NCI-H187 (cell line): Measurements from ENCODE around the gene ZNF254.
"Not testable (repeated sequence)": the region's sequence is repeated elsewhere in the genome, so short reads cannot be mapped to it uniquely, and the experiment has no call there.

Experiments
- DNase-seq, 2 experiments: peaks; one replicate each; lab custom pipeline; 2025; lab: John Stamatoyannopoulos, UW

ZNF254 gene

DNA sequence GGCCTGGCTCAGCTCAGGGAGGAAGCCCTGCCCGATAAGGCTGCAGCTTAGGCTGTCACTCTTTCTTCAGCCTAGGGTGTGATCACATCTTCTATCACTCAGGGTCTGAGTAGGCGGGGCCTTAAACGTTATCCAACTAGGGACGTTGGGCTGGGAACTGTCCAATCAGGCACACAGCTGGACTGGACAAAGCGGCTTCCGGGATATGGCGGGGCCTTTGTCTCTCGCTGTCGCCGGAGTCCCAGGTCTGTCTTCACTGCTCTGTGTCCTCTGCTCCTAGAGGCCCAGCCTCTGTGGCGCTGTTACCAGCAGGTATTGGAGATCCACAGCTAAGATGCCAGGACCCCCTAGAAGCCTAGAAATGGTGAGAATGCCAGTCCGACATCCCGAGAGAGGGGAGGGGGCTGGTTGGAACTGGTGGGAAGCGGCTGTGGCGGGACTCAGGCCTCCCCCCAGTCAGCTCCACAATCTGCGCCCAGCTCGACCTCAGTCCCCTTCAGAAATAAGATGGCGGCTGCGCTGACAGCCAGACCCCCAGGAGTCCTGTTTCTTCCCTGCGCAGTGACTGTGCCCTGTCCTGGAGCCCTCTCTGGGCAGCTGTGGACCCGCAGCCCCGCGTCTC, at the start of gene ZNF254:
Gene ZNF254 (plus strand): TSS at position 214 of the 622 bp plus-strand sequence. CDS start 121 bp downstream, at position 335.
- DNase-seq = peak; percentile 2 to 16

GRCh38 chr19:24040621-24041020, 46.4 kb upstream of the ZNF254 start:
- DNase-seq = no peak

DNA sequence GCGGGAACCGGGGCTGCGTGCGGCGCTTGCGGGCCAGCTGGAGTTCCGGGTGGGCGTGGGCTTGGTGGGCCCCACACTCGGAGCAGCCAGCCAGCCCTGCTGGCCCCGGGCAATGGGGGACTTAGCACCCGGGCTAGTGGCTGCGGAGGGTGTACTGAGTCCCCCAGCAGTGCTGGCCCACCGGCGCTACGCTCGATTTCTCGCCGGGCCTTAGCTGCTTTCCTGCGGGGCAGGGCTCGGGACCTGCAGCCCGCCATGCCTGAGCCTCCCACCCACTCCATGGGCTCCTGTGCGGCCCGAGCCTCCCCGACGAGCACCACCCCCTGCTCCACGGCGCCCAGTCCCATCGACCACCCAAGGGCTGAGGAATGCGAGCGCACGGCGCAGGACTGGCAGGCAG, 45.7 kb upstream of the ZNF254 start:
- DNase-seq = not testable (repeated sequence)

DNA sequence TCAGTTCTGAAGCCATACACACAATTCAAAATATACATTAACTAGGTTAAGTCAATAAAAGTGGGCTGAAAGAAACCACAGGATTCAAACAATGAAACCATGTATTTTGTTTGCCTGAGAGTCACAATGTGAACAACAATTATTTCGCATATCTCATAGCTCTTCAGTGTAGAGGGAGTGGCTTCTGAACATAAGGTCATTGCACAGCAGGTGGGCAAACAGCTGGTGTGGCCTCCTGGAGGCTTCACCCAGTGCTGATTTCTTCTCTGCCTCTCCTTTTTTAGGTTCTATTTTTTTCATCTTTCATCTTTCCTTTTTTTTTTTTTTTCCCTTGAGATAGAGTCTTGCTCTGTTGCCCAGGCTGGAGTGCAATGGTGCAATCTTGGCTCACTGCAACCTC, 40.4 kb upstream of the ZNF254 start:
- DNase-seq = no peak

- DNase-seq = no peak
Measured at GRCh38 chr19:24048261-24048660, 38.7 kb upstream of the ZNF254 start.

DNA sequence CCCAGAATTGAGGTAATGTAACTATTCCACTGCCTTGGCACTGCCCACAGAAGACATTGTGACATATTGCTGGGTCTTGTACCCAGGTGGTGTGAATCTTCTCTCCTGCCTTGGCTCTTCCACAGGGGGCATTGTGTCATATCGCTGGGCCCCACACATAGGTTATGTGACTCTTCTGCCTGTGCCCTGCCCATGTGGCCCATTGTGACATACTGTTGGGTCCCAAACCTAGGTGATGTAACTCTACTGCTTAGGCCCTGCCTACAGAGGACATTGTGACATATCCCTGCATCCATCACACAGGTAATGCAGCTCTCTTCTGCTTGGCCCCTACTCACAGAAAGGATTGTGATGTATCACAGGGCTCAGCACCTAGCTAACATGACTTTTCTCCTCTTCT, 37.5 kb upstream of the ZNF254 start:
- DNase-seq = no peak

DNA sequence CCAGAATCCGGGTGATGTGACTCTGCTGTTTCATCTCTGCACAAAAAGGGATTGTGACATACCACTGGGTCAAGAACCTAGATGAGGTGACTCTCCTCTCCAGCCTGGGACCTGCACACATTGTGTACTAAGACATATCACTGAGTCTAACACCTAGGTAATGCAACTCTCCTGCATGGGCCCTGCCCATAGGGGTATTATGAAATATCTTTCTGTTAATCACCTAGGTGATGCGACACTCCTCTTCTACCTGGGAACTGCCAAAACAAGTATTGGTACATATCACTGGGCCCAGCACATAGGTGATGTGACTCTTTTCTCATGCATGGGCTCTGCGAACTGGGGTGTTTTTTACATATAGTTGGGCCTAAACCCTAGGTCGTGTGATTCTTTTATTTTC, 35.5 kb upstream of the ZNF254 start:
- no peak for DNase-seq

- no peak for DNase-seq
Measured at GRCh38 chr19:24052811-24053210, 34.2 kb upstream of the ZNF254 start.

DNA sequence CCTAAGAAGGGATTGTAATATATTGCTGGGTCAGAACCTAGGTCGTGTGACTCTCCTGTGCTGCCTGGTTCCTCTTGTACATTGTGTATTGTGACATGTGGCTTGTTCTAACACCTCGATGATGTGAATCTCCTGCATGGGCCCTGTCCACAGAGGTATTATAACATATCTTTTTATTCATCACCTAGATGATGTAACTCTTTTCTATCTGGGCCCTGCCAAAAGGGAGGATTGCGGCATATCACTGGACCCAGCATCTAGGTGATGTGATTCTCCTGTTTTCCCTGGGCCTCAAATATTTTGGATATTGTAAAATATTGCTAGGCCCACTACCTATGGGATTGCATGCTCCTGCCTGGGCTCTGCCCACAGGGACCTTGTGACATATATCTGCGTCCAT, 33.4 kb upstream of the ZNF254 start:
- DNase-seq = no peak

GRCh38 chr19:24054044-24054935, 32.7 kb upstream of the ZNF254 start:
- DNase-seq = no peak

DNA sequence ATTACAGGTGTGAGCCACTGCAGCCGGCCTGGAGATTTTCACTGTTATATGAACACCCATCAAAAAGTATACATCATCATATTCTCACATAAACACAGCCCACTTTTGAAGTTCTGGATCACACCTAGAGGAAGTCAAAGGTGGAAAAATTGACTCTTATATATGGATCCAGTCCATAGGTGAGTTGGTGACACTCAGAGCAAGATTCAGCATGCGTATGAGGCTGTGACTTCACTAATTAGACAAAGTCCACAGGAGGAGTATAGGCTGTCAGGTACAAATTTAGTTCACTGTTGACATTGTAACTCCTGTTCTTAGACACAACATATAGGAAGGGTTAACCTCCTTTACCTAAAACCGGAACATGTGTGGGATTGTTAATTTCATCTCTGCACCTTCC, 31.4 kb upstream of the ZNF254 start:
- DNase-seq = no peak

GRCh38 chr19:24057144-24057543, 29.8 kb upstream of the ZNF254 start:
- no peak for DNase-seq

GRCh38 chr19:24059563-24060295, 27.3 kb upstream of the ZNF254 start:
- DNase-seq = no peak

- DNase-seq = no peak
Measured at GRCh38 chr19:24060687-24061356, 26.2 kb upstream of the ZNF254 start.

- no peak for DNase-seq
Measured at GRCh38 chr19:24062190-24062589, 24.8 kb upstream of the ZNF254 start.

- no peak for DNase-seq
Measured at GRCh38 chr19:24063295-24063694, 23.7 kb upstream of the ZNF254 start.

- DNase-seq = no peak
Measured at GRCh38 chr19:24064175-24064574, 22.8 kb upstream of the ZNF254 start.

DNA sequence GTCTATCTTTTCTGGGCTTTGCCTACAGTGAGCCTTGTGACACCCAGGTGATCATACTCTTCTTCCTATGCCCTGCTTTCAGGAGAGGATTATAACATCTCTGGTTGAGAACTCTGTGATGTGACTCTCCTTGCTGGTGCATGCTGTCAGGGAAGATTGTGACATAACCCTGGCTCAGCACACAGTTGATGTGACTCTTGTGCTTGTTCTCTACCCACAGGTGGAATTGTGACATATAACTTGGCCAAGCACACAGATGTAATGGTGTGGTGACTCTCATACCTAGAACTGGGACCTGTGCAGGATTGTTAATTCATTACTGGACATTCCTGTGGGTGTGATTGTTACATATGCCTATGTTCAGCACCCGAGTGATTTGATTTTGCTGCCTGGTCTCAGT, 21.7 kb upstream of the ZNF254 start:
- DNase-seq = no peak

DNA sequence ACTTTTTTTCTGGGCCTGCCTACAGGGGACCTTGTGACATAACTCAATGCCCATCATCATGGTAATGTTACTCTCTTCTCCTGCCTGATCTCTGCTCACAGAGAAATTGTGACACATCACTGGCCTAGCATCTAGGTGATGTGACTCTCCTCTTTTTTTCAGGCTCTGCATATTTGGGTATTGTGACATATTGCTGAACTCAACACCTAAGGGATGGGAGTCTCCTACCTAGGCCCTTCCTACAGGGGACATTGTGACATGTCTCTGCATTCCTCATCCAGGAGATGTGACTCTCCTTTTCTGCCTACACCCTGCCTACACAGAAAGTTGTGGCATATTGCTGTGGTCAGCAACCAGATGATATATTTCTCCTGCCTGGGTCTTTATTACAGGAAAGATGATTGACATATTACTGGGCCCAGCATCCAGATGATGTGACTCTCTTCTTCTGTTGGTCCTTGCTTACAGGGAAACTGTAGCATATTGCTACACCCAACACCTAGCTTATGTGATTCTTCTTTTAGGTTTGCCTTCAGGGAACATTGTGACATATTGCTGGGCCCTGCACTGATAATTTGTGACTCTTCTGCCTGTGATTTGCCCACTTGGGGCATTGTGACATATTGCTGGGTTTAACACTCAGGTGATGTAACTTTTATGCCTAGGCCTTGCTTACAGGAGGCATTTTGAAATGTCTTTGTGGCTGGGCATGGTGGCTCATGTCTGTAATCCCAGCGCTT, 21.0 kb upstream of the ZNF254 start:
- DNase-seq = no peak

- DNase-seq = no peak
Measured at GRCh38 chr19:24069905-24070657, 16.9 kb upstream of the ZNF254 start.

GRCh38 chr19:24071078-24071477, 15.9 kb upstream of the ZNF254 start:
- DNase-seq = no peak
